HEK293 (cell line): ENCODE data around the gene DYTN.

Experiments
- KLF16 ChIP-seq: fragments of 450-650 bp; formaldehyde crosslinking; IDR thresholded peaks from 2 replicates; pipeline ENCODE4 v1.5.1; 2017; ENCODE audit warnings: missing biosample characterization, missing genetic modification characterization
- RBAK ChIP-seq: fragments of 450-650 bp; formaldehyde crosslinking; IDR thresholded peaks from 2 replicates; pipeline ENCODE4 v1.5.1; 2016; ENCODE audit warnings: missing biosample characterization, missing genetic modification characterization
- ZNF692 ChIP-seq: fragments of 450-650 bp; formaldehyde crosslinking; IDR thresholded peaks from 2 replicates; pipeline ENCODE4 v1.5.1; 2016; ENCODE audit warnings: missing biosample characterization, missing genetic modification characterization
- ZNF791 ChIP-seq: fragments of 450-650 bp; formaldehyde crosslinking; IDR thresholded peaks from 2 replicates; pipeline ENCODE4 v1.5.1; 2016; ENCODE audit warnings: missing biosample characterization, missing genetic modification characterization
- TF ChIP-seq, protein P1 (sequence below): fragments of 450-650 bp; formaldehyde crosslinking; IDR thresholded peaks from 2 replicates; pipeline ENCODE4 v1.5.1; 2016; ENCODE audit warnings: missing biosample characterization, missing genetic modification characterization

DNA sequence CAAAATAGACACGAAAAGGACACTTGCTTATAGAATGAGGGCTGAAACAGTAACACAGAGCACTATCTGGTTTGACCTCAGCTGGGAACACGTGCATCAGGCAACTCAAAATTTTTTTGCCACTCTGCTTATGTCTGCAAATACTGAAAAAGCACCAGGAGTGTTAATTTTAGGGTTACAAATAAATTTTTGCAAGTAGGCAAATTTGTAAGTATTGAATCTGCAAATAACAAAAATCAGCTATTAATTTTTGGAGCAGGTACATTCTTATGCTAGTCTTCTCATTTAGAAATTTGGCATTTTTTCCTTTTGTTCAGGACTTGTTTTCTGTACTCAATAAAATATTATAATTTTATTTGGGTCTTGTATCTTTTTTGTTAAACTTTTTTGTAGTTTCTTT, 29.7 kb downstream of the DYTN start:
- TF ChIP-seq RBAK (no peak), ZNF791 (no peak), KLF16 (no peak), ZNF692 (tag by site-specific recombination) (no peak)
- TF ChIP-seq, protein P1, sequence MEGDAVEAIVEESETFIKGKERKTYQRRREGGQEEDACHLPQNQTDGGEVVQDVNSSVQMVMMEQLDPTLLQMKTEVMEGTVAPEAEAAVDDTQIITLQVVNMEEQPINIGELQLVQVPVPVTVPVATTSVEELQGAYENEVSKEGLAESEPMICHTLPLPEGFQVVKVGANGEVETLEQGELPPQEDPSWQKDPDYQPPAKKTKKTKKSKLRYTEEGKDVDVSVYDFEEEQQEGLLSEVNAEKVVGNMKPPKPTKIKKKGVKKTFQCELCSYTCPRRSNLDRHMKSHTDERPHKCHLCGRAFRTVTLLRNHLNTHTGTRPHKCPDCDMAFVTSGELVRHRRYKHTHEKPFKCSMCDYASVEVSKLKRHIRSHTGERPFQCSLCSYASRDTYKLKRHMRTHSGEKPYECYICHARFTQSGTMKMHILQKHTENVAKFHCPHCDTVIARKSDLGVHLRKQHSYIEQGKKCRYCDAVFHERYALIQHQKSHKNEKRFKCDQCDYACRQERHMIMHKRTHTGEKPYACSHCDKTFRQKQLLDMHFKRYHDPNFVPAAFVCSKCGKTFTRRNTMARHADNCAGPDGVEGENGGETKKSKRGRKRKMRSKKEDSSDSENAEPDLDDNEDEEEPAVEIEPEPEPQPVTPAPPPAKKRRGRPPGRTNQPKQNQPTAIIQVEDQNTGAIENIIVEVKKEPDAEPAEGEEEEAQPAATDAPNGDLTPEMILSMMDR = no peak
